Ishikawa (cell line): ENCODE results near the gene CKAP4.
A peak's percentile ranks its signal among the peaks of the same experiment; 100 is the strongest.

Source experiments
- CEBPB ChIP-seq: IDR thresholded peaks from 2 replicates; pipeline ENCODE4 v1.6.1; 2012
- CREB1 ChIP-seq: IDR thresholded peaks from 2 replicates; pipeline ENCODE4 v1.6.1; 2012; ENCODE audit warnings: low read depth
- EGR1 ChIP-seq: IDR thresholded peaks from 2 replicates; pipeline ENCODE4 v1.6.1; 2012
- EP300 ChIP-seq: IDR thresholded peaks from 2 replicates; pipeline ENCODE4 v1.6.1; 2012; ENCODE audit warnings: borderline replicate concordance
- FOXM1 ChIP-seq: IDR thresholded peaks from 2 replicates; pipeline ENCODE4 v1.6.1; 2012; ENCODE audit warnings: low read depth, borderline replicate concordance
- MAX ChIP-seq: IDR thresholded peaks from 2 replicates; pipeline ENCODE4 v1.6.1; 2012
- NFIC ChIP-seq: IDR thresholded peaks from 2 replicates; pipeline ENCODE4 v1.6.1; 2012
- RAD21 ChIP-seq: IDR thresholded peaks from 2 replicates; pipeline ENCODE4 v1.6.1; 2012; ENCODE audit warnings: low read depth
- TAF1 ChIP-seq: IDR thresholded peaks from 2 replicates; pipeline ENCODE4 v1.6.1; 2012; ENCODE audit warnings: low read depth, mild to moderate bottlenecking
- TCF12 ChIP-seq: IDR thresholded peaks from 2 replicates; pipeline ENCODE4 v1.6.1; 2012; ENCODE audit warnings: low read depth
- TEAD4 ChIP-seq: IDR thresholded peaks from 2 replicates; pipeline ENCODE4 v1.6.1; 2012
- YY1 ChIP-seq: IDR thresholded peaks from 2 replicates; pipeline ENCODE4 v1.6.1; 2012; ENCODE audit warnings: low read depth
- ZBTB7A ChIP-seq: IDR thresholded peaks from 2 replicates; pipeline ENCODE4 v1.6.1; 2012; ENCODE audit warnings: low read depth
- TF ChIP-seq, protein P1 (sequence below): IDR thresholded peaks from 2 replicates; pipeline ENCODE4 v1.6.1; 2012; ENCODE audit warnings: low read depth, mild to moderate bottlenecking
- TF ChIP-seq, protein P2 (sequence below): IDR thresholded peaks from 2 replicates; pipeline ENCODE4 v1.6.1; 2012

Gene CKAP4

DNA sequence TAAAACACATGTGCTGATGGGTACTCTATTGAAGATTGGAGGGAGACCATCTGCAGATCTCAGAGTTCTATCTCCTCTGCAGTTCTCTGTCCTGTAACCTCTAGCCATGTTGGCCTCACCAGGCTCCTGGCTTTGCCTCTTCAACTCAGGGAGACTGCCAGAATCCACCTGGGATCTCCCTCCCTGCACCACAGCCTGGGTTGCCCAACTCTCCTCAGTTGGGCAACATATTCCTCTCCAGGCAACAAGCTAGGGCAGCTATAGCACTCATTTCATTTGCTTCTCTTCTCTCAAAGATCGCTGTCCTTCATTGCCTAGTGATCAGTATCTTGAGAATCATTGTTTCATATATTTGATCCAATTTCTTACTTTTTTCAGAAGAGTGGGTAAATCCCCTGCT is 28.8 kb downstream of the CKAP4 start:
- TF ChIP-seq FOXM1 (no peak), TAF1 (no peak), YY1 (no peak), MAX (no peak), ZBTB7A (no peak), CREB1 (no peak), TEAD4 (no peak), RAD21 (no peak), TCF12 (no peak)
- TF ChIP-seq, protein P1, sequence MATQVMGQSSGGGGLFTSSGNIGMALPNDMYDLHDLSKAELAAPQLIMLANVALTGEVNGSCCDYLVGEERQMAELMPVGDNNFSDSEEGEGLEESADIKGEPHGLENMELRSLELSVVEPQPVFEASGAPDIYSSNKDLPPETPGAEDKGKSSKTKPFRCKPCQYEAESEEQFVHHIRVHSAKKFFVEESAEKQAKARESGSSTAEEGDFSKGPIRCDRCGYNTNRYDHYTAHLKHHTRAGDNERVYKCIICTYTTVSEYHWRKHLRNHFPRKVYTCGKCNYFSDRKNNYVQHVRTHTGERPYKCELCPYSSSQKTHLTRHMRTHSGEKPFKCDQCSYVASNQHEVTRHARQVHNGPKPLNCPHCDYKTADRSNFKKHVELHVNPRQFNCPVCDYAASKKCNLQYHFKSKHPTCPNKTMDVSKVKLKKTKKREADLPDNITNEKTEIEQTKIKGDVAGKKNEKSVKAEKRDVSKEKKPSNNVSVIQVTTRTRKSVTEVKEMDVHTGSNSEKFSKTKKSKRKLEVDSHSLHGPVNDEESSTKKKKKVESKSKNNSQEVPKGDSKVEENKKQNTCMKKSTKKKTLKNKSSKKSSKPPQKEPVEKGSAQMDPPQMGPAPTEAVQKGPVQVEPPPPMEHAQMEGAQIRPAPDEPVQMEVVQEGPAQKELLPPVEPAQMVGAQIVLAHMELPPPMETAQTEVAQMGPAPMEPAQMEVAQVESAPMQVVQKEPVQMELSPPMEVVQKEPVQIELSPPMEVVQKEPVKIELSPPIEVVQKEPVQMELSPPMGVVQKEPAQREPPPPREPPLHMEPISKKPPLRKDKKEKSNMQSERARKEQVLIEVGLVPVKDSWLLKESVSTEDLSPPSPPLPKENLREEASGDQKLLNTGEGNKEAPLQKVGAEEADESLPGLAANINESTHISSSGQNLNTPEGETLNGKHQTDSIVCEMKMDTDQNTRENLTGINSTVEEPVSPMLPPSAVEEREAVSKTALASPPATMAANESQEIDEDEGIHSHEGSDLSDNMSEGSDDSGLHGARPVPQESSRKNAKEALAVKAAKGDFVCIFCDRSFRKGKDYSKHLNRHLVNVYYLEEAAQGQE: no peak

GRCh38 chr12:106217706-106218105 is 30.1 kb downstream of the CKAP4 start:
- no peak for TF ChIP-seq FOXM1
- TF ChIP-seq, protein P2, sequence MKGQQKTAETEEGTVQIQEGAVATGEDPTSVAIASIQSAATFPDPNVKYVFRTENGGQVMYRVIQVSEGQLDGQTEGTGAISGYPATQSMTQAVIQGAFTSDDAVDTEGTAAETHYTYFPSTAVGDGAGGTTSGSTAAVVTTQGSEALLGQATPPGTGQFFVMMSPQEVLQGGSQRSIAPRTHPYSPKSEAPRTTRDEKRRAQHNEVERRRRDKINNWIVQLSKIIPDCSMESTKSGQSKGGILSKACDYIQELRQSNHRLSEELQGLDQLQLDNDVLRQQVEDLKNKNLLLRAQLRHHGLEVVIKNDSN: no peak
- TF ChIP-seq TAF1: no peak
- TF ChIP-seq TCF12: no peak
- TF ChIP-seq ZBTB7A: no peak

DNA sequence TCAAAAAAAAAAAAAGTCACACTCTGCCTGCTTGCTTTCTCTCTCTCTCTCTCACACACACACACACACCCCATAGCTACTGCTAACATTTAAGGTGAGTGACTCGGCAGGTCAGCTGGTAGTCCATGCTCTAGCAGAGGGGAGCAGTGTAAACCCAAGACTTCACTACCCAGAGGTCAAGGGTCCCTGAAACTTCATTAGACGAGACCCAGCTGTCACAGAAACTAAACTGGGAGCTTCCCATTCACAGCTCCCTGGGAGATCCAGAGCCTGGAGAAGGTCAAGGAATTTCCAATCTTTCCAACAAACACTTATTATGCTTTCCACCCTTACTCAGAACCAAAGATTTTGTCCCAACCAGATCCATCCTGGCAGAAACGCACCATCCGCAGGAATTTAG is 33.2 kb downstream of the CKAP4 start:
- no peak for TF ChIP-seq FOXM1

GRCh38 chr12:106213662-106214061 is 34.2 kb downstream of the CKAP4 start:
- TF ChIP-seq CEBPB: no peak

- no peak for TF ChIP-seq RAD21
- no peak for TF ChIP-seq FOXM1
- TF ChIP-seq TAF1: no peak
- TF ChIP-seq, protein P2: no peak
Observed at GRCh38 chr12:106211973-106212372, 35.8 kb downstream of the CKAP4 start.

DNA sequence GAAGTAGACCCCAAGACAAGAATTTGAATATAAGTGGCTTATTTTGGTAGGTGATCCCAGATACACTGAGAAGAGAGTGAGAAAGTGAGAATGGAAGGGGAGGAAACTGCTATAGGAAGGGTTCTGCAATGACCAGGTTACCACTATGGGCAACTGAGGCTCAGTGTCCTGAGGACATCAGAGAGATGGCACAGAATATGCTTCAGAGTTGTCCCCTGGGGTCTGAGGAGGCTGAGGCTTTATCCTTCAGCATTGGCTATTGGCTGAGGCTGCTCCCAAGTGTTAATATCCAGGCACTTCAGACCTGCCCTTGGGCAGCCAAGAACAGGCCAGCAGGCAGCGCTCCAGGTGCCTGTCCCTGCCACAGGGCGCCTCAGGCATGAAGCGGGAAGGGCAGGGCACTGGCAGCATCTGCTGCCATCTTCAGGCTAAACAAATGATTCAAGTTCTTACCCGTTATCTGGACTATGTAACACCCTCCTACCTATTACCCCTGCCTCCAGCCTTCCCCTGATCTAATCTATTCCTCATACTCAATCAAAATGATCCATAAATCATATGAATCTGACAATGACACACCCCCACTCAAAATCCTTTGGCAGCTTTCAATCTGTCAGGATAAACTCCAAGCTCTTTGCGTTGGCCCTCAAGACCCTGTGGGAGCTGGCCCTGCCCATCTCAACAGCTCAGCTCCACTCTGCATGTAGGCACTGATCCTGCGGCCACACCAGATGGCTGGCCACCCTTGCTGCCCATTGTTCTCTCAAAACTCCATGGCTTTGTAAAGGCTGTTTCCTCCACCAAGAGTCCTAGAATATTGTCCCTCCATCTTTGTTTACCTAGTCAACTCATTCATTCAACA is 42.4 kb downstream of the CKAP4 start:
- TF ChIP-seq RAD21 (peak; percentile 65), YY1 (no peak)

- TF ChIP-seq TCF12 (no peak), EP300 (no peak), FOXM1 (no peak), NFIC (no peak), EGR1 (no peak), YY1 (no peak), ZBTB7A (no peak), CEBPB (no peak), TEAD4 (no peak), MAX (no peak)
- TF ChIP-seq, protein P1: no peak
- TF ChIP-seq, protein P2: no peak
Observed at GRCh38 chr12:106204312-106204711, 43.5 kb downstream of the CKAP4 start.
